ENCODE results near the gene MAFF. TPM values are rescaled to one million over a fixed set of nuclear protein-coding genes. Genes with fewer than 3 reads are reported as not detected.
A peak's percentile ranks its signal among the peaks of the same experiment; 100 is the strongest.

Gene MAFF
- total RNA-seq, 4 donors from 2014 or later, result 5.1 to 14.2 (median 12.0) TPM

DNA sequence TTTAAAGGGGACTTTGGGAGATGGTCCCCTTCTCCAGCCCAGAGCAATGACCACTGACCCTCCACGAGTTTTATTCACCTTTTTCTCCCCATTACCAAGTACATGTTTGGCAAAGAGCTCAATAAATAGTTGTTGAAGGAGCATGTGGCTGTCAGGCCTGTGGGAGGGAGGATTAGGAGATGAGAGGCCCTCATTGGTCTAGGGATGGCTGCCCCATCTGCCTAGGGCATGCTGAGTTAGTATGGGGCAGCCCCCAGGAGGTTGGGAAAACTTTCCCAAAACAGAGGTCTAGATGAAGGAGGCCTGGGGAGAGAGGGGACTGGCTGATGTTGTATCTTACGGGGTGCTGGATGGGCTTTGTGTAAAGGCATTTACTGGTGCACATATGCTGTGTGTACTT, 10.6 kb downstream of the MAFF start:
- no peak overlapping the region for H3K4me3 ChIP-seq
- no peaks in the 10 kb centered on the region for H3K9me3 ChIP-seq
- no peak overlapping the region for H3K27ac ChIP-seq
- H3K36me3 ChIP-seq, result no peaks in the 10 kb centered on the region
- TF ChIP-seq, protein P1, sequence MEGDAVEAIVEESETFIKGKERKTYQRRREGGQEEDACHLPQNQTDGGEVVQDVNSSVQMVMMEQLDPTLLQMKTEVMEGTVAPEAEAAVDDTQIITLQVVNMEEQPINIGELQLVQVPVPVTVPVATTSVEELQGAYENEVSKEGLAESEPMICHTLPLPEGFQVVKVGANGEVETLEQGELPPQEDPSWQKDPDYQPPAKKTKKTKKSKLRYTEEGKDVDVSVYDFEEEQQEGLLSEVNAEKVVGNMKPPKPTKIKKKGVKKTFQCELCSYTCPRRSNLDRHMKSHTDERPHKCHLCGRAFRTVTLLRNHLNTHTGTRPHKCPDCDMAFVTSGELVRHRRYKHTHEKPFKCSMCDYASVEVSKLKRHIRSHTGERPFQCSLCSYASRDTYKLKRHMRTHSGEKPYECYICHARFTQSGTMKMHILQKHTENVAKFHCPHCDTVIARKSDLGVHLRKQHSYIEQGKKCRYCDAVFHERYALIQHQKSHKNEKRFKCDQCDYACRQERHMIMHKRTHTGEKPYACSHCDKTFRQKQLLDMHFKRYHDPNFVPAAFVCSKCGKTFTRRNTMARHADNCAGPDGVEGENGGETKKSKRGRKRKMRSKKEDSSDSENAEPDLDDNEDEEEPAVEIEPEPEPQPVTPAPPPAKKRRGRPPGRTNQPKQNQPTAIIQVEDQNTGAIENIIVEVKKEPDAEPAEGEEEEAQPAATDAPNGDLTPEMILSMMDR (IDR thresholded peaks at IDR 0.05), result no peak
- TF ChIP-seq POLR2A (IDR thresholded peaks at IDR 0.05), result no peak
- H3K27me3 ChIP-seq, result no peaks in the 10 kb centered on the region
- DNase-seq, result no peak
- peaks cover 0 to 13% (median 0%) of the 10 kb centered on the region in 4 donors for H3K4me1 ChIP-seq

DNA sequence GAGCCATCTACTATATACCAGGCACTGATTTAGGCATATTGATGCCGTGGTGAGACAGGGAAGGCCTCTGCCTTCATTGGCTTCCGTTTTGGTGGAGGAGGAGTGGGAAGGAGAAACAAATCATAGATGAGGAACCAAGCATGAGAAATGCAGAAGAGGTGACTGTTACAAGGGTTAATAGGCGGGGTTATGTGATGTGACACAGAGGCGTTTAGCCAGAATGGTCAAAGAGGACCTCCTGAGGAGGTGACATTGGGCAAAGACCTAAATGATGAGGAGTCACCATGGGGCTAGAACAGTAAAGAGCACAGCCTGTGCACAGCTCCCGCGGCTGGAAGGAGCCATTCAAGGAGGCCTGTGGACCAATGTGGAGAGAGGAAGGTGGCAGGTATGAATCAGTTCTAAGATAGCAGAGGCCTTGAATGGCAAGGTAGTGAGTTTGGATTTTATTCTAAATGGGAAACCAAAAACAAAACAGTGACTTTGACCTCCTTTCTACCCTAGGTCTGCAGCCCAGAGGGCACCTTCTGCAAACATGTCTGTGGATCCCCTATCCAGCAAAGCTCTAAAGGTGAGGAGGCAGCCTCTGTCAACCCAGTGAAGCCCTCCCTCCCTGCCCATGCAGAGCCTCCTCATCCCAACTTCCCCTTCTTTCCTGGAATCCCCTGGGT, 11.7 kb downstream of the MAFF start:
- no peaks in the 10 kb centered on the region for H3K9me3 ChIP-seq
- no peaks in the 10 kb centered on the region for H3K36me3 ChIP-seq
- no peak overlapping the region for H3K4me3 ChIP-seq
- TF ChIP-seq, protein P1 (IDR thresholded peaks at IDR 0.05), result no peak
- no peak for TF ChIP-seq POLR2A (IDR thresholded peaks at IDR 0.05)
- H3K27me3 ChIP-seq, result no peaks in the 10 kb centered on the region
- peaks cover 0 to 20% (median 0%) of the 10 kb centered on the region in 4 donors for H3K4me1 ChIP-seq
- no peak for DNase-seq
- no peak overlapping the region for H3K27ac ChIP-seq

DNA sequence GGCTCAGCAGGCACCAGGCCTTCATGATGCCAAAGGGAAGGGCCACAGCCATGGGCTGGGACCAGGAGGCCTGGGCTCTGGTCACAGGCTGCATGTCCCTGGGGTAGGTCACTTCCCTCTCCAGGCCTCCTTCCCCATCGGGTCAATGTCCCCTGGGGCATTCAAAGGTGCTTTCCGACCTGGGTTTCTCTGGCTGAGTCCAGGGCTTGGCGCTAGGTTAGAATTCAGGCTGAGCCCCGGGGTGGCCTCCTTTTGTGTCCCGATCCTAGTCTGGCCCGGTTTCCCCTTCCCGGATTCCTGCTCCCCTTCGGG, 12.2 kb downstream of the MAFF start:
- H3K27me3 ChIP-seq, result no peaks in the 10 kb centered on the region
- peak overlapping the region in 2 of 4 donors; percentile 27 to 65 for H3K27ac ChIP-seq
- H3K4me3 ChIP-seq, result peak overlapping the region; percentile 9 to 39 (median 32)
- peaks cover 3 to 25% (median 4%) of the 10 kb centered on the region in 4 donors for H3K4me1 ChIP-seq
- H3K9me3 ChIP-seq, result no peaks in the 10 kb centered on the region
- no peaks in the 10 kb centered on the region for H3K36me3 ChIP-seq
- peak in 2 of 3 donors; percentile 56 to 58 for DNase-seq
- TF ChIP-seq, protein P1 (IDR thresholded peaks at IDR 0.05), result no peak
- TF ChIP-seq POLR2A (IDR thresholded peaks at IDR 0.05), result no peak

DNA sequence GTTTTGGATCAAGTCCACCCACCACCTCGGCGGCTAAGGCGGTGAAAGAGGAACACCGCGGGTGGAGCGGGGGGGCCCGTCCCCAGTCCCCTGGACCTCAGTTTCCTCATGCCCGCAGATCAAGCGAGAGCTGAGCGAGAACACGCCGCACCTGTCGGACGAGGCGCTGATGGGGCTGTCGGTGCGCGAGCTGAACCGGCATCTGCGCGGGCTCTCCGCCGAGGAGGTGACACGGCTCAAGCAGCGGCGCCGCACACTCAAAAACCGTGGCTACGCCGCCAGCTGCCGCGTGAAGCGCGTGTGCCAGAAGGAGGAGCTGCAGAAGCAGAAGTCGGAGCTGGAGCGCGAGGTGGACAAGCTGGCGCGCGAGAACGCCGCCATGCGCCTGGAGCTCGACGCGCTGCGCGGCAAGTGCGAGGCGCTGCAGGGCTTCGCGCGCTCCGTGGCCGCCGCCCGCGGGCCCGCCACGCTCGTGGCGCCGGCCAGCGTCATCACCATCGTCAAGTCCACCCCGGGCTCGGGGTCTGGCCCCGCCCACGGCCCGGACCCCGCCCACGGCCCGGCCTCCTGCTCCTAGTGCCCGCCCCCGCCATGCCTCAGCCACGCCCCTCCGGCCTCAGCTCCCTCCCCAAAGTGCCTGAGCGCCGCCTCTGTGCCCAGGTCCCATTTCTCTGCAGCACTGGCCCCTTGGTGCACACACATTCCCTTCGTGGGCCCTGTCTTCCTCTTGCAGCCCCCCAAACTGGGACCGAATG, 12.7 kb downstream of the MAFF start:
- no peaks in the 10 kb centered on the region for H3K9me3 ChIP-seq
- peak; percentile 79 to 87 (median 81) for DNase-seq
- TF ChIP-seq, protein P1 (IDR thresholded peaks at IDR 0.05), result peak in 4 of 6 experiments; percentile 5 to 29 (median 20)
- TF ChIP-seq POLR2A (IDR thresholded peaks at IDR 0.05), result no peak
- H3K27ac ChIP-seq, result peak overlapping the region in 3 of 4 donors; percentile 27 to 65 (median 27)
- H3K27me3 ChIP-seq, result no peaks in the 10 kb centered on the region
- peaks cover 4 to 30% (median 5%) of the 10 kb centered on the region in 4 donors for H3K4me1 ChIP-seq
- H3K4me3 ChIP-seq, result peak overlapping the region; percentile 28 to 41 (median 37)
- no peaks in the 10 kb centered on the region for H3K36me3 ChIP-seq

DNA sequence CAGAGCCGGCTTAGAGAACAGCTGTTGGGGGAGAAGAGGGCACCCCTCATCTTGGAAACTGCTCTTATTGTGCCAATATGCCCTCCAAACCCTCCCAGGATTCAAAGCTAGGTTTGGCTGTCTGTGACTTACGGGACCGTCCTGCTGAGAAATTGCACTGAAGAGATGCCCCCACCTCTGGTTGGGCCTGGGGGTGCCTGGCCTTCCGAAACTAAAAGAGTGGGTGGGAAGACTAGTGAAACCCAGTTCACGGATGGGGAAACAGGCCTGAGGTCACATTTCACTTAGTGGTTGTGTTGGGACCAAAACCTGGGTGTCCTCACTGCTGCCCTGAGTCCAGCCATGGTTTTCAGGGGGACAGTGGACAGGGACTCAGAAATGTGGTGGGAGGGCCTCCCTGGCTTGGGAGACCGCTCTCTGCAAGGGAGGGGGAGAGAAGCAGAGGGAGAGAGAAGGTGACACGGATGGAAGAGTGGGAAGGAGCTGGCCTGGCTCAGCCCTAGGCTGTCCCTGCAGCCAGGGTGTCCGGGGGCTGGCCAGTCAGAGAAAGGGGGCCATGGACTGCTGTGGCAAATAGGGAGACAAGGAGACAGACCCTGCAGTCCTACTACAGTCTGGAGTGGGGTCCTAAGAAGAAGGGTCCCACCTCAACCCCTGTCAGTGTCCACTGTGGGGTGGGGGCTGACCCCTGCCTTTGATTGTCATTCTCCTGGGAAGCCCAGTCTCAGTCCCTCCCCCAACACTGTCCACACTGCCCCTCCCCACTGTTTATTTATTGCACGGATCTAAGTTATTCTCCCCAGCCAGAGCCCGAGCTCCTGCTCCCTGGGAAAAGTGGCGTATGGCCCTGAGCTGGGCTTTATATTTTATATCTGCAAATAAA, 13.6 kb downstream of the MAFF start:
- DNase-seq, result peak in 1 of 3 donors; percentile 34
- H3K4me1 ChIP-seq, result peaks cover 4 to 35% (median 5%) of the 10 kb centered on the region in 4 donors

More for the DNA sequence above, 13.6 kb downstream of the MAFF start:
- Histone ChIP-seq H3K36me3 (no peaks in the 10 kb centered on the region), H3K4me3 (no peak overlapping the region), H3K27me3 (no peaks in the 10 kb centered on the region), H3K9me3 (no peaks in the 10 kb centered on the region), H3K27ac (peak overlapping the region in 2 of 4 donors; percentile 27 to 65)
- TF ChIP-seq, protein P1 (IDR thresholded peaks at IDR 0.05), result no peak
- no peak for TF ChIP-seq POLR2A (IDR thresholded peaks at IDR 0.05)

All from Peyer's patch (tissue), 4 donors.